BJ (cell line): ENCODE results near the gene KLHDC7B. TPM values are rescaled to one million over a fixed set of nuclear protein-coding genes. Genes with fewer than 3 reads are reported as not detected.

Experiments used
- CTCF ChIA-PET: fragments of 350-600 bp; formaldehyde crosslinking; extraction: SDS; loops from one replicate; lab custom pipeline; 2021; ENCODE audit warnings: antibody characterized with exemption, inconsistent platforms; lab: Yijun Ruan, JAX
- POLR2A ChIA-PET: fragments of 300-600 bp; sonication (Branson Sonifier 250); formaldehyde crosslinking; extraction: SDS; loops from one replicate; lab custom pipeline; 2021; ENCODE audit warnings: antibody characterized with exemption; lab: Charles Lee
- DNase-seq: peaks from one replicate; pipeline ENCODE4 v3.0.0-alpha.2; 2011; ENCODE audit warnings: low read depth
- H3K27me3 ChIP-seq: 2 replicates; pipeline ENCODE4 v1.6.0; 2011; ENCODE audit warnings: low read length; ENCODE audit not compliant: control insufficient read depth, insufficient read depth
- H3K36me3 ChIP-seq: 2 replicates; pipeline ENCODE4 v1.5.1; 2011; ENCODE audit warnings: low read length; ENCODE audit not compliant: control insufficient read depth, insufficient read depth
- H3K4me3 ChIP-seq: 2 replicates; pipeline ENCODE4 v1.5.1; 2011; ENCODE audit warnings: low read depth, mild to moderate bottlenecking, control low read depth, low read length
- polyA plus RNA-seq: library from polyadenylated mRNA; depleted of rRNA; stranded (reverse); fragments of >200 nt; gene quantifications from 2 replicates; pipeline ENCODE4 v1.2.3, GENCODE V29; 2011
- TF ChIP-seq, protein P1 (sequence below): IDR thresholded peaks from 2 replicates; pipeline ENCODE4 v1.5.1; 2011; ENCODE audit warnings: low read depth, mild to moderate bottlenecking, control low read depth, inconsistent platforms, low read length, moderate library complexity; ENCODE audit not compliant: insufficient read depth

KLHDC7B gene
- polyA plus RNA-seq, 1 experiment = 0.34 TPM

DNA sequence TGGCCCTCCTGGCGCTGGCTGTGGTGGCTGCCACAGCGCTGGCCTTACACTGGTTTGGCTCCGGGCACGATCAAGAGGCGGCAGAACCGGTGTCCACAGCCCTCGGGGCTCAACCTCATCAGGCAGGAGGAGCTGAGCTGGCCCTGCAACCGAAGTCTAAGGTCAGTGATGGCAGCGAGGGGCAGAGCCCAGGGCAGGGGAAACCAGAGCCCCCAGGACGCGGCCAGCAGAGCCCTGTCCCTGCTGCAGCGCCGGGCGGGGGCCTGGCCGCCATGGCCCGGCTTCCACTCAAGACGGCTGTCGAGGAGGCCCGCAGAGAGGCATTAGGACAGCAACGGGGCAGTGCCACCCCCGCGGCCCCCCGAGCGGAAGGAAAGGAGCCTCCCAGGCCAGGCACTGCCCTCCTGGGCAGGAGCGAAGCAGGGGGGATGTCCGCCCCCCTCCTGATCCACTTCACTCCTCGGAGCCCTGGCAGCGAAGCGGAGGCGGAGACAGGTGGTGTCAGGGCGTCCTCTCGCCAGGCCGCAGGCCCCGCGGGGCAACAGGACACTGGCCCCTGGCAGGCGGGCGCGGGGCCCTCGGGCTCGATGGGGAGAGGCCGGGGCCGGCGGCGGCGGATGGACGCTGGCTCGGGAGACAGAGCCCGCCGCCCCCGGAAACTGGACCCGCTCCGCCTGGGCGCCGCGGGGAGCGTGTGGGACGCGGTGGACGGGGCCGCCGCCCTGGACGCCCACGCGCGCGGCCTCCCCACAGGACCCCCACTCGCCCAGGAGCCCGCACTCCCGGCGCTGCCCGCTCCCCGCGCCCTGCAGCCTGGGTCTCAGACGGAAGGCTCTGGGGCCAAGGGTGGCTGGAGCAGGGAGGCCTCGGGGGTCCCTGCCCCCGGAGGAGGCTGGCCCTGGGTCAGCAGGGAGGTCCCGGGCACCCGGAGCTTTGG lies 895 bp downstream of the KLHDC7B start:
- ChIA-PET POLR2A (no interaction called here), CTCF (interaction anchor here (0.8 to 1.9 kb wide), 5 partner anchors 9 to 21 kb away, joined by 3 to 17 read pairs (median 4); partner anchors contain the start of genes SCO2 and SYCE3)
- Histone ChIP-seq H3K36me3 (no peaks in the 10 kb centered on the region), H3K4me3 (no peak overlapping the region), H3K27me3 (peaks cover 30% of the 10 kb centered on the region)
- TF ChIP-seq, protein P1, sequence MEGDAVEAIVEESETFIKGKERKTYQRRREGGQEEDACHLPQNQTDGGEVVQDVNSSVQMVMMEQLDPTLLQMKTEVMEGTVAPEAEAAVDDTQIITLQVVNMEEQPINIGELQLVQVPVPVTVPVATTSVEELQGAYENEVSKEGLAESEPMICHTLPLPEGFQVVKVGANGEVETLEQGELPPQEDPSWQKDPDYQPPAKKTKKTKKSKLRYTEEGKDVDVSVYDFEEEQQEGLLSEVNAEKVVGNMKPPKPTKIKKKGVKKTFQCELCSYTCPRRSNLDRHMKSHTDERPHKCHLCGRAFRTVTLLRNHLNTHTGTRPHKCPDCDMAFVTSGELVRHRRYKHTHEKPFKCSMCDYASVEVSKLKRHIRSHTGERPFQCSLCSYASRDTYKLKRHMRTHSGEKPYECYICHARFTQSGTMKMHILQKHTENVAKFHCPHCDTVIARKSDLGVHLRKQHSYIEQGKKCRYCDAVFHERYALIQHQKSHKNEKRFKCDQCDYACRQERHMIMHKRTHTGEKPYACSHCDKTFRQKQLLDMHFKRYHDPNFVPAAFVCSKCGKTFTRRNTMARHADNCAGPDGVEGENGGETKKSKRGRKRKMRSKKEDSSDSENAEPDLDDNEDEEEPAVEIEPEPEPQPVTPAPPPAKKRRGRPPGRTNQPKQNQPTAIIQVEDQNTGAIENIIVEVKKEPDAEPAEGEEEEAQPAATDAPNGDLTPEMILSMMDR = no peak
- DNase-seq = no peak

DNA sequence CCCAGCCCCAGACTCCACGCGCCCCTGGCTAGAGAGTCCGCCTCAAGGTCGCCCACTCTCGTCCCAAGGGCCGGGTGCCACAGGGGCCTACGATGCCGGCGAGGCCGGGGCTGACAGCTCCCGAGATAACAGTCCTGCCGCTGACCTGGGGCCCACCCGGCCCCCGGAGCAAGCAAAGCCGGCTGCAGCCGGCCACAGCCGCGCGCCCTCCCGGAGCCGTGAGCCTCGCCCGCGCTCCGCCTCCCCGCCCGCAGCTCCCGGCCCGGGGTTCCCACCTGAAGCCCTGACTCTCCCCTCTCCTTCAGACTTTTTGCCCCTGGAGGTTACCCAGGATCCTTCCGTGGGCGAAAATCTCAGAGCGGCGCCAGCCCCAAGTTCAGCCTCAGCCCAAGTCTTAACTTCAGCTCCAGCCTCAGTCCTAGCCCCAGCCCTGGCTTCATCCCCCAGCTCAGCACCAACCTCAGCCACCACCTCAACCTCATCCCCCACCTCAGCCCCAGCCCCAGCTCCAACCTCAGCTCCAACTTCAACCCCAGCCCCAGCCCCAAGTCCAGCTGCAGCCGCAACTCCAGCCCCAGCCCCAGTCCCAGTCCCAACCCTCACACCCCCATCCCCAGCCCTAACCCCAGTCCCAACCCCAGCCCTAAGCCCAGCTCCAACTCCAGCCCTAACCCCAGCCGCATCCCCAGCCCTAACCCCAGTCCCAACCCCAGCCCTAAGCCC lies 1.7 kb downstream of the KLHDC7B start:
- CTCF ChIA-PET = interaction anchor here (0.8 to 2.0 kb wide), 4 partner anchors 13 to 22 kb away, joined by 4 to 16 read pairs (median 6); partner anchors contain the start of gene SYCE3
- Histone ChIP-seq H3K36me3 (no peaks in the 10 kb centered on the region), H3K4me3 (no peak overlapping the region), H3K27me3 (peaks cover 31% of the 10 kb centered on the region)
- POLR2A ChIA-PET = no interaction called here
- TF ChIP-seq, protein P1 = no peak
- no peak for DNase-seq

DNA sequence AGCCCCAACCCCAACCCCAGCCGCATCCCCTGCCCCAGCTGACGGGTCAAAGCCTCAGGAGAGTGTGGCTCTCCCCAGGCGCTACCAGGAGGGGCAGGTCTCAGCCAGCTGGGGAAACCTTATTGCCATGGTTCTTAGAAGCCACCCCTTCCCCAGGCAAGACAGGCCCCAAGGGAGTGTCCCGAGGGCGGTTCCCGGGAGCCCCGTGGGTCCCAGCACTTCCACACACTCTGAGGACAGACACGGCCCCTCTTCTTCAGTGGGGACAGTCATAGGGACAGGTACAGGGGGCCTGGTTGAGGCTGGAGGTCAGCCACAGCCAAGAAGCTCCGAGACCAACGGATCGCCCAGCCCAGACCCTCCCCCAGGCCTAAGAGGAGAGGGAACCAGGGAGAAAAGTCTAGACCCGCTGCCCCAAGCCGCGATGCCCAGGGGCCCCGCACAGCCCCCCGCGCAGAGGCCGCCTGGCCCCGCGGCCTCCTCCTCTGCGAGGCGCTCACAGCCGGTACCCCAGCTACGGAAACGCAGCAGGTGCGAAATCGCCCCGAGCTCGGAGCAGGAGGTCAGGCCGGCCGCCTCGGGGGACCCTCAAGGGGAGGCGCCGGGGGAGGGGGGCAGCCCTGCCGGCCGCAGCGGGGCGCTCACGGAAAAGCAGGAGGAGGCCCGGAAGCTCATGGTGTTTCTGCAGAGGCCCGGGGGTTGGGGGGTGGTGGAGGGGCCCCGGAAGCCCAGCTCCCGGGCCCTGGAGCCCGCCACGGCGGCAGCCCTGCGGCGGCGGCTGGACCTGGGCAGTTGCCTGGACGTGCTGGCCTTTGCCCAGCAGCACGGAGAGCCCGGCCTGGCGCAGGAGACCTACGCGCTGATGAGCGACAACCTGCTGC lies 2.6 kb downstream of the KLHDC7B start:
- Histone ChIP-seq H3K36me3 (no peaks in the 10 kb centered on the region), H3K4me3 (no peak overlapping the region), H3K27me3 (peaks cover 31% of the 10 kb centered on the region)
- no peak for DNase-seq
- TF ChIP-seq, protein P1 = no peak
- CTCF ChIA-PET = interaction anchor here (0.8 to 2.0 kb wide), 4 partner anchors 12 to 22 kb away, joined by 4 to 16 read pairs (median 6); partner anchors contain the start of gene SYCE3
- POLR2A ChIA-PET = no interaction called here

DNA sequence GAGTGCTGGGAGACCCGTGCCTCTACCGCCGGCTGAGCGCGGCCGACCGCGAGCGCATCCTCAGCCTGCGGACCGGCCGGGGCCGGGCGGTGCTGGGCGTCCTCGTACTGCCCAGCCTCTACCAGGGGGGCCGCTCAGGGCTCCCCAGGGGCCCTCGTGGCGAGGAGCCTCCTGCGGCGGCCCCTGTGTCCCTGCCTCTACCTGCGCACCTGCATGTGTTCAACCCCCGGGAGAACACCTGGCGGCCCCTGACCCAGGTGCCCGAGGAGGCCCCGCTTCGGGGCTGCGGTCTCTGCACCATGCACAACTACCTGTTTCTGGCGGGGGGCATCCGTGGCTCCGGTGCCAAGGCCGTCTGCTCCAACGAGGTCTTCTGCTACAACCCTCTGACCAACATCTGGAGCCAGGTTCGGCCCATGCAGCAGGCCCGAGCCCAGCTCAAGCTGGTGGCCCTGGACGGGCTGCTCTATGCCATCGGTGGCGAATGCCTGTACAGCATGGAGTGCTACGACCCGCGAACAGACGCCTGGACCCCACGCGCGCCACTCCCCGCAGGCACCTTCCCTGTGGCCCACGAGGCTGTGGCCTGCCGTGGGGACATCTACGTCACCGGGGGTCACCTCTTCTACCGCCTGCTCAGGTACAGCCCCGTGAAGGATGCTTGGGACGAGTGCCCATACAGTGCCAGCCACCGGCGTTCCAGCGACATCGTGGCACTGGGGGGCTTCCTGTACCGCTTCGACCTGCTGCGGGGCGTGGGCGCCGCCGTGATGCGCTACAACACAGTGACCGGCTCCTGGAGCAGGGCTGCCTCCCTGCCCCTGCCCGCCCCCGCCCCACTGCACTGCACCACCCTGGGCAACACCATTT lies 3.5 kb downstream of the KLHDC7B start:
- Histone ChIP-seq H3K36me3 (no peaks in the 10 kb centered on the region), H3K4me3 (no peak overlapping the region), H3K27me3 (peaks cover 31% of the 10 kb centered on the region)
- ChIA-PET CTCF (interaction anchor here (2.0 kb wide), 1 partner anchor 11 kb away, joined by 8 read pairs; no protein-coding TSS in a partner anchor), POLR2A (no interaction called here)
- TF ChIP-seq, protein P1 = no peak
- DNase-seq = no peak
